CD4-positive, CD25-positive, alpha-beta regulatory T cell (primary cell): ENCODE results near the gene FYN. TPM values are rescaled to one million over a fixed set of nuclear protein-coding genes. Genes with fewer than 3 reads are reported as not detected.

Experiments
- ATAC-seq, 2 donors: fragments of 150-1000 bp; cut with Tn5 transposase; one replicate each; pipeline ENCODE4 v1.10.0; 2021; ENCODE audit warnings: low read depth in 2 of 2, moderate number of reproducible peaks in 2 of 2, moderate library complexity in 1 of 2
- DNase-seq, 3 donors: peaks; one replicate each; pipeline versions ENCODE4 v3.0.0 to v3.0.0-alpha.2; 2012 to 2022; ENCODE audit warnings: mixed read lengths in 1 of 3
- H3K27ac ChIP-seq: one replicate; pipeline ENCODE4 v1.7.0; 2013; ENCODE audit warnings: mild to moderate bottlenecking, low read length; ENCODE audit not compliant: insufficient read depth, poor library complexity, severe bottlenecking
- H3K27me3 ChIP-seq: one replicate; pipeline ENCODE4 v1.7.0; 2013; ENCODE audit warnings: low read length; ENCODE audit not compliant: control insufficient read depth, insufficient read depth
- H3K36me3 ChIP-seq: one replicate; pipeline ENCODE4 v1.7.0; 2013; ENCODE audit warnings: mild to moderate bottlenecking, low read length, moderate library complexity; ENCODE audit not compliant: control insufficient read depth, insufficient read depth
- H3K4me1 ChIP-seq: 2 replicates; pipeline ENCODE4 v1.7.0; 2013; ENCODE audit warnings: mild to moderate bottlenecking, low read length; ENCODE audit not compliant: insufficient read depth, control insufficient read depth, poor library complexity, severe bottlenecking
- H3K4me3 ChIP-seq: one replicate; pipeline ENCODE4 v1.7.0; 2013; ENCODE audit warnings: low read depth, mild to moderate bottlenecking, low read length, moderate library complexity
- H3K9me3 ChIP-seq, 2 experiments: 1 replicate in 1 of 2; 2 replicates in 1 of 2; pipeline ENCODE4 v1.7.0; 2013; ENCODE audit warnings: low read length in 2 of 2, mild to moderate bottlenecking in 1 of 2, moderate library complexity in 1 of 2; ENCODE audit not compliant: control insufficient read depth in 2 of 2
- H3K27ac Mint-ChIP-seq, 3 donors: one replicate each; pipeline ENCODE4 v1.8.0; 2020 to 2022; ENCODE audit warnings: mild to moderate bottlenecking in 3 of 3, mixed read lengths in 3 of 3, moderate library complexity in 2 of 3
- H3K27me3 Mint-ChIP-seq: one replicate; pipeline ENCODE4 v1.8.0; 2022; ENCODE audit warnings: mild to moderate bottlenecking, mixed read lengths
- H3K36me3 Mint-ChIP-seq: one replicate; pipeline ENCODE4 v1.8.0; 2020; ENCODE audit warnings: mixed read lengths
- H3K4me1 Mint-ChIP-seq, 4 donors: one replicate each; pipeline ENCODE4 v1.8.0; 2020 to 2022; ENCODE audit warnings: mixed read lengths in 4 of 4, mild to moderate bottlenecking in 1 of 4
- H3K4me3 Mint-ChIP-seq, 4 donors: one replicate each; pipeline ENCODE4 v1.8.0; 2020 to 2022; ENCODE audit warnings: mild to moderate bottlenecking in 4 of 4, mixed read lengths in 4 of 4, moderate library complexity in 3 of 4
- H3K9me3 Mint-ChIP-seq, 7 donors: one replicate each; pipeline ENCODE4 v1.8.0; 2020 to 2022; ENCODE audit warnings: mixed read lengths in 7 of 7, mild to moderate bottlenecking in 3 of 7, moderate library complexity in 2 of 7
- polyA plus RNA-seq, 4 donors: library from polyadenylated mRNA; unstranded; fragments of 300-500 nt; fragmentation: Illumina TruSeq; gene quantifications; one replicate each; pipeline ENCODE4 v1.2.3, GENCODE V29; 2021
- total RNA-seq: library from RNA; stranded (reverse); gene quantifications from one replicate; pipeline ENCODE4 v1.2.3, GENCODE V29; 2022

Gene FYN
- total and polyA plus RNA-seq, 5 donors from 2014 or later = 267 to 592 (median 295) TPM

DNA sequence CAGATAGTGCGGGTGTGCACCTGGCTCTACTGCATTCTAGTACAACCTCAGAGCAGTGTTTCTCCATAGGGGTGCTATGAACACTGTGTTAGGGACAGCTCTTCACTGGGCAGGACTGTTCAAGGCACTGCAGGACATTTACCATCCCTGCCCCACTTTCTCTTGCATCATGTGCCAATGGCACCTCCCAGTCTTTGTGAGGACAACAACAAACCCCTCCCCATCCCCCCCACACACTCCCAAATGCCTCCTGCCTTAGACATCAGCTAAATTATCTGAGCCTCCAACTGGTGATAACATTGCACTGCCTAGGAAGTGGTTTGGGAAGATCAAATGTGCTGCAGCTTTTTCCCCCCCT, 98.9 kb downstream of the FYN start:
- Mint-ChIP-seq H3K27ac (peak overlapping the region; percentile 57 to 93 (median 90)), H3K36me3 (peaks cover 24% of the 10 kb centered on the region), H3K4me1 (peaks cover 49 to 91% (median 72%) of the 10 kb centered on the region in 4 donors), H3K4me3 (peak overlapping the region in 1 of 4 donors; percentile 35), H3K9me3 (peaks cover 0 to 5% (median 0%) of the 10 kb centered on the region in 7 donors), H3K27me3 (no peaks in the 10 kb centered on the region)
- Histone ChIP-seq H3K27ac (peak overlapping the region; percentile 75), H3K27me3 (no peaks in the 10 kb centered on the region), H3K4me1 (peaks cover 81% of the 10 kb centered on the region), H3K4me3 (no peak overlapping the region), H3K9me3 (no peaks in the 10 kb centered on the region), H3K36me3 (peaks cover 27% of the 10 kb centered on the region)
- no peak for DNase-seq
- ATAC-seq = no peak

DNA sequence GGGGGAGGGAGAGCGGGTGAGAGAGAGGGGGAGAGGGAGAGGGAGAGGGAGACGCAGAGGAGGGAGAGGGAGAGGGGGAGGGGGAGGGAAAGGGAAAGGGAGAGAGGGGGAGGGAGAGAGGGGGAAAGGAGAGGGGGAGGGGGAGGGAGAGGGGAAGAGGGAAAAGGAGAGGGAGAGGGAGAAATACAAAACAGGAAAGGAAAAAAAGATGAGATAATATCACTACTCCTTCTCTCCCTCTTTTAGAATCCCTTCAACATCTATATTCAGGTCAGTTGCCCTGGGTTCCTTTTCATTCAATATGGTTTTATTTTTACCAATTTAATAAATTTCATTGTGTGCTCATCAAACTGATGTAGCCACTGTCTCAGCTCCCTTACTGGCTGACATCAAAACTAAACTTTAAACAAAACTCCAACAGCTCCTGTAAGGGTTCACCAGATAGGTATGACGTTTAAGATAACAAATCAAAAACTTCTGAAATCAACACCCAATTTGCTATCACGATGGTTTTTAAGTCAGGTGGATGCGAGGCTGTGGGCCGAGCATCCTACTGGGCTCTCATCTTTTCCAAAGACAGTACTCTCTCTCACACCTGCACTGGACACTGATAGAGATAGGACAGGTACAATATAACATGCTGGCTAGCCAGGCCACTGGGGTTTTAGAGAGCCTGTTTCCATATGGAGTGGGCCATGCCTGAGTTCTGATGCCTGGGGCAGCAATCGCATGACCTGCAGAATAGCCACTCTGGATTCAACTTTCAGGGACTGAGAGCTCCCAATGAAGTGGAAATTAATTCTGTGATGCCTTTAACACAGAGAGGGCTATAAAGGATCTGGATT, 99.5 kb downstream of the FYN start:
- Mint-ChIP-seq H3K4me1 (peaks cover 52 to 91% (median 75%) of the 10 kb centered on the region in 4 donors), H3K27me3 (no peaks in the 10 kb centered on the region), H3K4me3 (peak overlapping the region; percentile 18 to 35 (median 30)), H3K36me3 (peaks cover 27% of the 10 kb centered on the region), H3K27ac (peak overlapping the region; percentile 57 to 93 (median 90)), H3K9me3 (peaks cover 0 to 5% (median 0%) of the 10 kb centered on the region in 7 donors)
- Histone ChIP-seq H3K4me1 (peaks cover 81% of the 10 kb centered on the region), H3K9me3 (no peaks in the 10 kb centered on the region), H3K36me3 (peaks cover 27% of the 10 kb centered on the region), H3K27ac (peak overlapping the region; percentile 50), H3K4me3 (no peak overlapping the region), H3K27me3 (no peaks in the 10 kb centered on the region)
- no peak for DNase-seq
- ATAC-seq = no peak

DNA sequence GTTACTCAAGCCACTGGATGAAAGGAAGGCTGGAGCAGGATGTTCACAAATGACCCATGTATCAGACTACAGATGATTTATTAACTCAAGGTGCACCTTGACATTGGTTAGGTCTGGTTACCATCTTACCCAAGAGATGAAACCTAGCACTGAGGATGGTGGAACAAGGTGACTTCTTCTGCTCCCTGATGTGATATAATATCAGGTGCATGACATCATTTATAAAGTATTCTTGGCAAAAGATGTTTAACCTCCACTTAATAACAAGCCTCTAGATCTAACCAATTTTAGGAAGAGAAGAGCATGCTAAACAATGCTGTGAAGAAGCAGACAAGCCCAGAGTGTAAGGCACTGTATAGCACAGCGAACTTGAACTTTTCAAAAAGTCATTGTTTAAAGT, 100.9 kb downstream of the FYN start:
- peaks cover 81% of the 10 kb centered on the region for H3K4me1 ChIP-seq
- peaks cover 54 to 91% (median 77%) of the 10 kb centered on the region in 4 donors for H3K4me1 Mint-ChIP-seq
- H3K36me3 Mint-ChIP-seq = peaks cover 22% of the 10 kb centered on the region

DNA sequence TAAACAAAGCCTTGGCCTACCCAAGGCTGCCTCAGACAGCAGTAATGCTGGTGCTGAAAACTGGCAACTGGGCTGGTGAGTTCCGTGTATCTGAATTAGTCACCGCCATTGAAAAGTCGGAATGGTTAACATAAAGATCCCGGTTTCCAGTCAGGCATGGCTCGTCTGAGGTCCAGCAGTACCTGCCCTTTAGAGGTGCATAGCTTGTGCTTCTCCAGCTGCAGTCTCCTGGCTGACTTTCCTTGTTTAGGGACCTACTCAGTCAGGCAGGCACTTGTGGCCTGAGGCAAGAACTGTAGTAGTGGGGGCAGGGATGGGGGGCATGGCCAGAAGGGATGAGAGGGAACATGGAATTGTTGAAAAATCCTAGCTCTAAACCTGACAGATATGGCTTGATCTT, 101.6 kb downstream of the FYN start:
- no peak overlapping the region for H3K4me3 ChIP-seq
- peaks cover 24% of the 10 kb centered on the region for H3K36me3 ChIP-seq
- H3K4me1 ChIP-seq = peaks cover 81% of the 10 kb centered on the region

More for the DNA sequence above, 100.9 kb downstream of the FYN start:
- Histone ChIP-seq H3K4me3 (no peak overlapping the region), H3K27me3 (no peaks in the 10 kb centered on the region), H3K27ac (no peak overlapping the region), H3K36me3 (peaks cover 24% of the 10 kb centered on the region), H3K9me3 (no peaks in the 10 kb centered on the region)
- DNase-seq (no peak), ATAC-seq (no peak)
- peaks cover 0 to 5% (median 0%) of the 10 kb centered on the region in 7 donors for H3K9me3 Mint-ChIP-seq
- H3K4me3 Mint-ChIP-seq = no peak overlapping the region
- no peaks in the 10 kb centered on the region for H3K27me3 Mint-ChIP-seq
- H3K27ac Mint-ChIP-seq = peak overlapping the region; percentile 53 to 100 (median 69)

DNA sequence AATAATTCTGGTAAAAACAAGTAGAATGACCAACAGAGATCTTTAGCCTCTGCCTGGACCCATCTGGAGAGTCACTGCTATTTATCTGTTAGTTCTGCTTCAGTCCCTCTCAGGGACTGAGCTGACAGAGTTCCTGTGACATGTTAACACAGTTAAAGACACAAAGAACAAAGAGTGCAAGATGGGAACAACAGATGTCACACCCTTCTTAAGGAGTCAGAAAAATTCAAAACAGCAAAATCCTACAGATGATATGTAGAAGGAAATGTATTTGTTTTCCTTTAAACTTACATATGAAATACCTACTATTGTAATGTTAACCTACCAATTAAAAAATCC, 102.2 kb downstream of the FYN start:
- peaks cover 81% of the 10 kb centered on the region for H3K4me1 ChIP-seq
- Mint-ChIP-seq H3K27me3 (no peaks in the 10 kb centered on the region), H3K9me3 (peaks cover 0 to 5% (median 0%) of the 10 kb centered on the region in 7 donors), H3K4me1 (peaks cover 59 to 91% (median 80%) of the 10 kb centered on the region in 4 donors), H3K27ac (peak overlapping the region; percentile 76 to 100 (median 85)), H3K4me3 (peak overlapping the region in 2 of 4 donors; percentile 10 to 57), H3K36me3 (peaks cover 26% of the 10 kb centered on the region)
- ATAC-seq (no peak), DNase-seq (no peak)
- H3K27ac ChIP-seq = peak overlapping the region; percentile 98
- H3K4me3 ChIP-seq = no peak overlapping the region
- no peaks in the 10 kb centered on the region for H3K27me3 ChIP-seq
- H3K36me3 ChIP-seq = peaks cover 24% of the 10 kb centered on the region
- no peaks in the 10 kb centered on the region for H3K9me3 ChIP-seq

More for the DNA sequence above, 101.6 kb downstream of the FYN start:
- Mint-ChIP-seq H3K36me3 (peaks cover 22% of the 10 kb centered on the region), H3K27me3 (no peaks in the 10 kb centered on the region), H3K9me3 (peaks cover 0 to 5% (median 0%) of the 10 kb centered on the region in 7 donors), H3K4me1 (peaks cover 56 to 91% (median 77%) of the 10 kb centered on the region in 4 donors), H3K27ac (peak overlapping the region; percentile 0 to 100 (median 44)), H3K4me3 (peak overlapping the region in 2 of 4 donors; percentile 32 to 57)
- H3K27me3 ChIP-seq = no peaks in the 10 kb centered on the region
- H3K27ac ChIP-seq = peak overlapping the region; percentile 49
- ATAC-seq (no peak), DNase-seq (no peak)
- no peaks in the 10 kb centered on the region for H3K9me3 ChIP-seq

DNA sequence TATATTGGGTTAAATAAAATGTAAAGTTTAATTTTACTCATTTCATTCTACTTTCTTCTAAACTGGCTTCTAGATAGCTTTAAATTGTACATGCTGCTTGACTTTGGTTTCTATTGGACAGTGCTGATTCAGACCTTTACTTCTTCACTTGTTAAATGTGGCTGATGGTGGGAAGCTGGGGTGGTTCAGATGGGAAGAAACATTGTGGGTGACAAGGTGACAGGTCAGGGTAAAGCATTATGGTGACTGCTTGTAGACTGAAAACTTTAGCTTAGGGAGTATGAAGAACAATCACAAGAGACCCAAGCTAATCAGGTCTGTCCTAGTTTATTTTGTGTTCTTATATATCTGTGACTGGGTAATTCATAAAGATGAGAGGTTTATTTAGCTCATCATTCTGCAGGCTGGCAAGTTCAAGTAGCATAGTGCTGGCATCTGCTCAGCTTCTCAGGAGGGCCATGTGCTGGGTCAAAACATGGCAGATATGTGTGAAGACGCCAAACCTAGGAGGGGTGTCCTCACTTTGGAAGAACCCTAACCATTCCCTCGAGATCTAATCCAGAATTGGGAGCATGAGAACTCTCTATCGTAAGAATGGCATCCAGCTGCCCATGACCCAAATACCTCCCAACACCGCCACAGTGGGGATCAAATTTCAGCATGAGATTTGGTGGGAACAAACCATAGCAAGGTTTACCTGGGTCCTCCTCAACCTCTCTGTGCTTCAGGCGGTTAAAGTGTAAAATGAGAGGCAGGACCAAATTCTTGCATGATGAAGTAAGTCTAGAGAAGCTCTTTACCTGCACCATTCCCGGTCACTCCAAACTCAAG, 102.8 kb downstream of the FYN start:
- Histone ChIP-seq H3K27ac (peak overlapping the region; percentile 98), H3K4me3 (no peak overlapping the region), H3K36me3 (peaks cover 24% of the 10 kb centered on the region), H3K4me1 (peaks cover 81% of the 10 kb centered on the region), H3K27me3 (no peaks in the 10 kb centered on the region), H3K9me3 (no peaks in the 10 kb centered on the region)
- Mint-ChIP-seq H3K4me1 (peaks cover 60 to 91% (median 81%) of the 10 kb centered on the region in 4 donors), H3K27ac (peak overlapping the region; percentile 76 to 100 (median 85)), H3K9me3 (peaks cover 0 to 5% (median 0%) of the 10 kb centered on the region in 7 donors), H3K36me3 (peaks cover 27% of the 10 kb centered on the region), H3K4me3 (peak overlapping the region; percentile 10 to 57 (median 23)), H3K27me3 (no peaks in the 10 kb centered on the region)
- no peak for DNase-seq
- no peak for ATAC-seq

DNA sequence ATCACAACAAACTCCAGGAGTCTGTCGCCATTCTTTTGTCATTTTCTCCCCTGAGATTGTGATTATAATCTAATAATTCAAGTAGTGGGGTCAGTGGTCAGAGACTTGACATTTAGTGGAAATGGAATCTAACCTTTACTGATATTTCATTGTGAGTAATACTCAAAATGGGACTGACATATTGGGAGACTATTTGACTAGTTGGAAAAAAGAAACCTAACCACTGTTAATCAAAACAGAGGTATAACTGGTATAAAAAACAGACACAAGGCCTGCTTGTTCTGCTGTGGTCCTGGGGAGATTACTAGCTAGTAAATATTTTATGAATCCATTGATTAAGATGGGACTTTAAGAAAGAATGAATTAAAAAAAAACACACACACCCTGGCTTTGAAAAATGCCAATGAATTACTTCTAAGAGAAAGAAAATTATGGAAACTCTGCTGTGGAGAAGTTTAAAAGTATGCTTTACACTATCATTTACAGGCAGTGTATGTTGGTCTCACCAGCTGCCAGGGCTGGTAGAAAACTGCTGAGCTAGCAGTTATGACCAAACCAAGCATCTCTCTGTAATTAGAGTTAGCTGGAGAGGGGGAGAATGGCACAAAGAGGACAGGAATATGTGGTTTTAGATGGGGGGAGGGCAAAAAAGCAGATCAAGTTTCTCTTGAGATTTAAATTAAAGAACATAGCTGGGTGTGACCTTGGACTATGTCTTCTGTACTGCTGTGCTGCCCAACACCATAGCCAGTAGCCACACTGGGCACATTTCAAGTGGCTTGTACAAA, 103.7 kb downstream of the FYN start:
- Mint-ChIP-seq H3K36me3 (peaks cover 30% of the 10 kb centered on the region), H3K27ac (peak overlapping the region; percentile 99 to 100 (median 100)), H3K4me3 (peak overlapping the region in 2 of 4 donors; percentile 12 to 55), H3K27me3 (no peaks in the 10 kb centered on the region), H3K9me3 (peaks cover 0 to 5% (median 0%) of the 10 kb centered on the region in 7 donors), H3K4me1 (peaks cover 68 to 91% (median 82%) of the 10 kb centered on the region in 4 donors)
- DNase-seq = no peak
- Histone ChIP-seq H3K36me3 (peaks cover 18% of the 10 kb centered on the region), H3K4me3 (peak overlapping the region; percentile 17), H3K27ac (peak overlapping the region; percentile 98), H3K9me3 (no peaks in the 10 kb centered on the region), H3K27me3 (no peaks in the 10 kb centered on the region), H3K4me1 (peaks cover 86% of the 10 kb centered on the region)
- no peak for ATAC-seq
